Neural cell (in vitro differentiated cells): Measurements from ENCODE around the gene LDHD. TPM values are rescaled to one million over a fixed set of nuclear protein-coding genes. Genes with fewer than 3 reads are reported as not detected.

Experiments
- H2AFZ ChIP-seq: fragments of 200-600, 300-800 bp; sonication (generic), shearing (Covaris generic); 2 replicates; pipeline ENCODE4 v1.6.0; 2014; ENCODE audit warnings: low read depth, mild to moderate bottlenecking, antibody characterized with exemption, low read length, moderate library complexity
- H3F3A ChIP-seq: fragments of 200-600 bp; shearing (Covaris generic); 2 replicates; pipeline ENCODE4 v1.6.1; 2016; ENCODE audit warnings: mild to moderate bottlenecking, moderate library complexity, mixed read lengths, antibody characterized with exemption, low read length; ENCODE audit not compliant: insufficient read depth, poor library complexity, severe bottlenecking
- H3K27ac ChIP-seq: fragments of 200-600, 300-800 bp; sonication (generic), shearing (Covaris generic); 2 replicates; pipeline ENCODE4 v1.5.1; 2014; ENCODE audit warnings: mild to moderate bottlenecking, low read length, moderate library complexity
- H3K27me3 ChIP-seq: fragments of 300-800, 200-600 bp; sonication (generic), shearing (Covaris generic); 2 replicates; pipeline ENCODE4 v1.6.0; 2014; ENCODE audit warnings: mild to moderate bottlenecking, low read depth, low read length, moderate library complexity; ENCODE audit not compliant: insufficient read depth
- H3K36me3 ChIP-seq: fragments of 300-800, 200-600 bp; sonication (generic), shearing (Covaris generic); 2 replicates; pipeline ENCODE4 v1.5.1; 2014; ENCODE audit warnings: mild to moderate bottlenecking, antibody characterized with exemption, low read length, moderate library complexity; ENCODE audit not compliant: insufficient read depth
- H3K4me2 ChIP-seq: fragments of 300-800, 200-600 bp; sonication (generic), shearing (Covaris generic); 2 replicates; pipeline ENCODE4 v1.6.0; 2014; ENCODE audit warnings: mild to moderate bottlenecking, low read length
- H3K4me3 ChIP-seq: fragments of 300-800, 200-600 bp; sonication (generic), shearing (Covaris generic); 2 replicates; pipeline ENCODE4 v1.5.1; 2014; ENCODE audit warnings: mild to moderate bottlenecking, low read length, moderate library complexity
- H3K79me2 ChIP-seq: fragments of 200-600 bp; shearing (Covaris generic); replicated peaks from 2 replicates; pipeline ENCODE4 v1.6.0; 2014; ENCODE audit warnings: mild to moderate bottlenecking, low read length, moderate library complexity; ENCODE audit not compliant: insufficient read depth
- H3K9ac ChIP-seq: fragments of 300-800, 200-600 bp; sonication (generic), shearing (Covaris generic); 2 replicates; pipeline ENCODE4 v1.6.1; 2016; ENCODE audit warnings: mild to moderate bottlenecking, low read length, mixed read lengths
- H3K9me2 ChIP-seq: fragments of 200-600 bp; shearing (Covaris generic); 2 replicates; pipeline ENCODE4 v1.6.1; 2016; ENCODE audit warnings: mild to moderate bottlenecking, low read length, mixed read lengths; ENCODE audit not compliant: insufficient read depth
- H3K9me3 ChIP-seq: fragments of 200-600, 300-800 bp; sonication (generic), shearing (Covaris generic); 2 replicates; pipeline ENCODE4 v1.6.1; 2016; ENCODE audit warnings: mild to moderate bottlenecking, mixed run types, low read length, moderate library complexity, mixed read lengths
- H4K20me1 ChIP-seq: fragments of 200-600 bp; shearing (Covaris generic); 2 replicates; pipeline ENCODE4 v1.6.1; 2016; ENCODE audit warnings: mild to moderate bottlenecking, mixed run types; ENCODE audit not compliant: insufficient read depth
- EP300 ChIP-seq: fragments of 450-650 bp; conservative IDR thresholded peaks from 2 replicates; pipeline ENCODE4 v1.6.1; 2014; ENCODE audit warnings: antibody characterized with exemption, mild to moderate bottlenecking, moderate library complexity; ENCODE audit not compliant: poor library complexity, severe bottlenecking
- EZH2 ChIP-seq: fragments of 200-600, 300-800 bp; shearing (Covaris generic), sonication (generic); IDR thresholded peaks from 2 replicates; pipeline ENCODE4 v1.6.1; 2014; ENCODE audit warnings: antibody characterized with exemption, low read length, borderline replicate concordance, mild to moderate bottlenecking; ENCODE audit not compliant: insufficient read depth, poor library complexity, severe bottlenecking
- MXI1 ChIP-seq: fragments of 450-650 bp; conservative IDR thresholded peaks from 2 replicates; pipeline ENCODE4 v1.6.1; 2014; ENCODE audit warnings: antibody characterized with exemption, mild to moderate bottlenecking; ENCODE audit not compliant: poor library complexity, severe bottlenecking
- POLR2AphosphoS5 ChIP-seq: IDR thresholded peaks from 2 replicates; pipeline ENCODE4 v1.6.1; 2012
- RAD21 ChIP-seq: fragments of 450-650 bp; conservative IDR thresholded peaks from 2 replicates; pipeline ENCODE4 v1.6.1; 2014; ENCODE audit warnings: antibody characterized with exemption, mild to moderate bottlenecking, moderate library complexity
- SMC3 ChIP-seq: fragments of 450-650 bp; conservative IDR thresholded peaks from 2 replicates; pipeline ENCODE4 v1.6.1; 2014; ENCODE audit warnings: antibody characterized with exemption, mild to moderate bottlenecking, moderate library complexity; ENCODE audit not compliant: poor library complexity
- TAF1 ChIP-seq: IDR thresholded peaks from 2 replicates; pipeline ENCODE4 v1.6.1; 2012; ENCODE audit warnings: low read depth
- polyA plus RNA-seq: library from polyadenylated mRNA; depleted of rRNA; stranded (reverse); fragments of >200 nt; gene quantifications from 2 replicates; pipeline ENCODE4 v1.2.3, GENCODE V29; 2014
- TF ChIP-seq, protein P1 (sequence below): IDR thresholded peaks from 2 replicates; pipeline ENCODE4 v1.6.1; 2012; ENCODE audit warnings: borderline replicate concordance
- TF ChIP-seq, protein P2 (sequence below): fragments of 450-650 bp; IDR thresholded peaks from 2 replicates; pipeline ENCODE4 v1.5.1; 2014; ENCODE audit warnings: antibody characterized with exemption, mild to moderate bottlenecking, moderate library complexity; ENCODE audit not compliant: poor library complexity, severe bottlenecking

The LDHD gene
- polyA plus RNA-seq, 1 donor from 2014 or later = not detected

DNA sequence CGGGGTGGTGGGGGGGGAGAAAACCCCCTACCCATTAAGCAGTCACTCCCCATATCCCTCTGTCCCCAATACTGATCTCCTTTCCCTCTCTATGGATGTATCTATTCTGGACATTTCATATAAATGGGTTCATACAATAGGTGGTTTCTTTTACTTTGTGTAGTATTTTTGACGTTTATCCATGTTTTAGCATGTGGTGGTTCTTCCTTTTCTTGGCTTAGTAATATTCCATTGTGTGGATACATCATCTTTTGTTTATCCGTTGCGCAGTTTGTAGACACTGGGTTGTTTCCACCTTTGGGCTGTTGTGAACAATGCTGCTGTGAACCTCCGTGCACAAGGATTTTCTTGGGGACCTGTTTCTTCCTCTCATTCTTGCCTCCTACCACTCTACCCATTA lies 12.6 kb downstream of the LDHD start:
- Histone ChIP-seq H4K20me1 (no peaks in the 10 kb centered on the region), H3K4me3 (no peak overlapping the region)

DNA sequence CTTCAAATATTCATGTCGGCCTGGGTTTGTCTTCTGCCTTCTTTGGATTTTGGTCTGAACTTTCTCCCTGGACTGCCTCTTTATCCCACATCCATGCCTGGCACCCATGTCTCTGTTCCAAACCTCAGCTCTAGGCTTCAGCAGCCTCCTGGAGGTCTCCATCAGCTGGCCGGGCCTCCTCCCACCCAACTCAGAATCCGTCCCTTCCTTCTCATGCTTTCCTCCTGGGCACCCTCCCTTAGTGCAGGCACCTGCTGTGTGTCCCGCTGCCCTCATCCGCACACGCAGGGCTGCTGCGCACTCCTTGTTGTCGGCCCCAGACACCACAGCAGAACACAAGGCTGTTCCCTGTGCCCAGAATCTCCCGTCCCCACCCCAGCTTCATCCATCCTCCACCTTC lies 14.0 kb downstream of the LDHD start:
- no peak overlapping the region for H3K27ac ChIP-seq
- H3K9me3 ChIP-seq = no peaks in the 10 kb centered on the region
- no peak for TF ChIP-seq EP300
- H3F3A ChIP-seq = no peaks in the 10 kb centered on the region
- H3K9me2 ChIP-seq = no peaks in the 10 kb centered on the region
- H3K9ac ChIP-seq = no peak overlapping the region
- H3K4me3 ChIP-seq = no peak overlapping the region
- no peaks in the 10 kb centered on the region for H4K20me1 ChIP-seq
- H2AFZ ChIP-seq = no peak overlapping the region
- no peaks in the 10 kb centered on the region for H3K79me2 ChIP-seq
- H3K36me3 ChIP-seq = no peaks in the 10 kb centered on the region
- H3K4me2 ChIP-seq = no peak overlapping the region
- H3K27me3 ChIP-seq = no peaks in the 10 kb centered on the region

More for the DNA sequence above, 12.6 kb downstream of the LDHD start:
- Histone ChIP-seq H3K36me3 (no peaks in the 10 kb centered on the region), H3K27ac (no peak overlapping the region), H2AFZ (no peak overlapping the region), H3K9me2 (no peaks in the 10 kb centered on the region), H3K9ac (no peak overlapping the region), H3F3A (no peaks in the 10 kb centered on the region), H3K9me3 (no peaks in the 10 kb centered on the region), H3K79me2 (no peaks in the 10 kb centered on the region), H3K4me2 (no peak overlapping the region), H3K27me3 (no peaks in the 10 kb centered on the region)
- TF ChIP-seq, protein P1, sequence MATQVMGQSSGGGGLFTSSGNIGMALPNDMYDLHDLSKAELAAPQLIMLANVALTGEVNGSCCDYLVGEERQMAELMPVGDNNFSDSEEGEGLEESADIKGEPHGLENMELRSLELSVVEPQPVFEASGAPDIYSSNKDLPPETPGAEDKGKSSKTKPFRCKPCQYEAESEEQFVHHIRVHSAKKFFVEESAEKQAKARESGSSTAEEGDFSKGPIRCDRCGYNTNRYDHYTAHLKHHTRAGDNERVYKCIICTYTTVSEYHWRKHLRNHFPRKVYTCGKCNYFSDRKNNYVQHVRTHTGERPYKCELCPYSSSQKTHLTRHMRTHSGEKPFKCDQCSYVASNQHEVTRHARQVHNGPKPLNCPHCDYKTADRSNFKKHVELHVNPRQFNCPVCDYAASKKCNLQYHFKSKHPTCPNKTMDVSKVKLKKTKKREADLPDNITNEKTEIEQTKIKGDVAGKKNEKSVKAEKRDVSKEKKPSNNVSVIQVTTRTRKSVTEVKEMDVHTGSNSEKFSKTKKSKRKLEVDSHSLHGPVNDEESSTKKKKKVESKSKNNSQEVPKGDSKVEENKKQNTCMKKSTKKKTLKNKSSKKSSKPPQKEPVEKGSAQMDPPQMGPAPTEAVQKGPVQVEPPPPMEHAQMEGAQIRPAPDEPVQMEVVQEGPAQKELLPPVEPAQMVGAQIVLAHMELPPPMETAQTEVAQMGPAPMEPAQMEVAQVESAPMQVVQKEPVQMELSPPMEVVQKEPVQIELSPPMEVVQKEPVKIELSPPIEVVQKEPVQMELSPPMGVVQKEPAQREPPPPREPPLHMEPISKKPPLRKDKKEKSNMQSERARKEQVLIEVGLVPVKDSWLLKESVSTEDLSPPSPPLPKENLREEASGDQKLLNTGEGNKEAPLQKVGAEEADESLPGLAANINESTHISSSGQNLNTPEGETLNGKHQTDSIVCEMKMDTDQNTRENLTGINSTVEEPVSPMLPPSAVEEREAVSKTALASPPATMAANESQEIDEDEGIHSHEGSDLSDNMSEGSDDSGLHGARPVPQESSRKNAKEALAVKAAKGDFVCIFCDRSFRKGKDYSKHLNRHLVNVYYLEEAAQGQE = no peak
- TF ChIP-seq EZH2 (no peak), TAF1 (no peak), RAD21 (no peak), EP300 (no peak), SMC3 (no peak), POLR2AphosphoS5 (no peak), MXI1 (no peak)
- TF ChIP-seq, protein P2, sequence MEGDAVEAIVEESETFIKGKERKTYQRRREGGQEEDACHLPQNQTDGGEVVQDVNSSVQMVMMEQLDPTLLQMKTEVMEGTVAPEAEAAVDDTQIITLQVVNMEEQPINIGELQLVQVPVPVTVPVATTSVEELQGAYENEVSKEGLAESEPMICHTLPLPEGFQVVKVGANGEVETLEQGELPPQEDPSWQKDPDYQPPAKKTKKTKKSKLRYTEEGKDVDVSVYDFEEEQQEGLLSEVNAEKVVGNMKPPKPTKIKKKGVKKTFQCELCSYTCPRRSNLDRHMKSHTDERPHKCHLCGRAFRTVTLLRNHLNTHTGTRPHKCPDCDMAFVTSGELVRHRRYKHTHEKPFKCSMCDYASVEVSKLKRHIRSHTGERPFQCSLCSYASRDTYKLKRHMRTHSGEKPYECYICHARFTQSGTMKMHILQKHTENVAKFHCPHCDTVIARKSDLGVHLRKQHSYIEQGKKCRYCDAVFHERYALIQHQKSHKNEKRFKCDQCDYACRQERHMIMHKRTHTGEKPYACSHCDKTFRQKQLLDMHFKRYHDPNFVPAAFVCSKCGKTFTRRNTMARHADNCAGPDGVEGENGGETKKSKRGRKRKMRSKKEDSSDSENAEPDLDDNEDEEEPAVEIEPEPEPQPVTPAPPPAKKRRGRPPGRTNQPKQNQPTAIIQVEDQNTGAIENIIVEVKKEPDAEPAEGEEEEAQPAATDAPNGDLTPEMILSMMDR = no peak

DNA sequence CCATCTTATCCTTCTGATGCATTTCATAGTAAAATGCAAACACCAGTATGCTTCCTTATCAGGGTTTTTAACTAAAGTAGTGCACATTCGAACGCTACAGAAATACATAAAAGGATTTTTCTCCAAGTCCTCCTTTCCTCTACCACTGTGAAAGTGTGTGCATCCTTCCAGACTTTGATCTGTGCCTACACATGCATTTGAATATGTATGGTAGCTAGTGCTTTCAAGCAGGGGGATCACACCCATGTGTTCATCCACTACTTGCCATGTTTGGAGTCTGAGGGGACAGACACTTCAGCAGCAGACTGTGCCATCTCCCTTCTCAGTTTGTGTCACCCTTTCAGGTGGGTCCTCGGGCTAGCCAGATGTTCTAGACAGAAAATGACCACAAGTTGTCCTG lies 14.9 kb downstream of the LDHD start:
- Histone ChIP-seq H4K20me1 (no peaks in the 10 kb centered on the region), H3F3A (no peaks in the 10 kb centered on the region)
- TF ChIP-seq EP300 (no peak), RAD21 (no peak), POLR2AphosphoS5 (no peak), MXI1 (no peak), EZH2 (no peak), TAF1 (no peak), SMC3 (no peak)
- TF ChIP-seq, protein P1 = no peak
- TF ChIP-seq, protein P2 = no peak

More for the DNA sequence above, 14.9 kb downstream of the LDHD start:
- Histone ChIP-seq H3K27me3 (no peaks in the 10 kb centered on the region), H3K9me2 (no peaks in the 10 kb centered on the region), H3K4me3 (no peak overlapping the region), H3K9ac (no peak overlapping the region), H3K9me3 (no peaks in the 10 kb centered on the region), H3K27ac (no peak overlapping the region), H3K4me2 (no peak overlapping the region), H3K79me2 (peaks cover under 1% of the 10 kb centered on the region), H2AFZ (no peak overlapping the region), H3K36me3 (no peaks in the 10 kb centered on the region)
